GM18526 (cell line): Measurements from ENCODE around the gene ZNF587.

ENCODE experiments used
- POLR2A ChIP-seq: IDR thresholded peaks from 3 replicates; pipeline ENCODE4 v1.6.1; 2011; ENCODE audit not compliant: insufficient read length; ENCODE audit errors: extremely low read depth

The ZNF587 gene

GRCh38 chr19:57849666-57850473 lies at the start of gene ZNF587:
Gene ZNF587, plus strand, starts transcription at chr19:57849859. Its CDS starts 180 bp downstream, at chr19:57850039.
- TF ChIP-seq POLR2A = peak; percentile 54

- no peak for TF ChIP-seq POLR2A
These were observed 49.0 kb upstream of the ZNF587 start for GRCh38 chr19:57800696-57801095.

- no peak for TF ChIP-seq POLR2A
These were observed 47.4 kb upstream of the ZNF587 start for GRCh38 chr19:57802269-57802668.

- no peak for TF ChIP-seq POLR2A
These were observed 46.4 kb upstream of the ZNF587 start for GRCh38 chr19:57803265-57803593.

GRCh38 chr19:57803594-57804325 lies 45.9 kb upstream of the ZNF587 start:
- no peak for TF ChIP-seq POLR2A

GRCh38 chr19:57807541-57807940 lies 42.1 kb upstream of the ZNF587 start:
- no peak for TF ChIP-seq POLR2A

GRCh38 chr19:57812226-57812625 lies 37.4 kb upstream of the ZNF587 start:
- TF ChIP-seq POLR2A = no peak

- TF ChIP-seq POLR2A = no peak
These were observed 35.6 kb upstream of the ZNF587 start for GRCh38 chr19:57813919-57814504.

GRCh38 chr19:57814505-57815246 lies 35.0 kb upstream of the ZNF587 start, which contains the start of gene ZNF552:
Gene ZNF552, minus strand, starts transcription at chr19:57814913. Its CDS starts 170 bp downstream, at chr19:57814743.
- peak; percentile 85 for TF ChIP-seq POLR2A

- TF ChIP-seq POLR2A = no peak
These were observed 34.2 kb upstream of the ZNF587 start for GRCh38 chr19:57815247-57816075.

GRCh38 chr19:57816652-57817051 lies 33.0 kb upstream of the ZNF587 start:
- TF ChIP-seq POLR2A = no peak

GRCh38 chr19:57817976-57818375 lies 31.7 kb upstream of the ZNF587 start:
- no peak for TF ChIP-seq POLR2A

GRCh38 chr19:57818378-57818777 lies 31.3 kb upstream of the ZNF587 start:
- TF ChIP-seq POLR2A = no peak

- peak; percentile 68 for TF ChIP-seq POLR2A
These were observed 30.0 kb upstream of the ZNF587 start for GRCh38 chr19:57819475-57820148.
